NCI-H226 (cell line): ENCODE results near the gene TAS2R10.
"Not testable (repeated sequence)": the region's sequence is repeated elsewhere in the genome, so short reads cannot be mapped to it uniquely, and the experiment has no call there.

Source experiments
- DNase-seq: peaks from one replicate; pipeline ENCODE4 v3.0.0-alpha.2; 2015

Gene TAS2R10

GRCh38 chr12:10826258-10826657, at the start of gene TAS2R10:
TAS2R10 (minus strand) TSS chr12:10826358; CDS start chr12:10826269, 89 bp downstream.
- no peak for DNase-seq

GRCh38 chr12:10873378-10873777, 47.2 kb upstream of the TAS2R10 start:
- DNase-seq = peak; percentile 34

- no peak for DNase-seq
Measured at GRCh38 chr12:10867381-10867780, 41.2 kb upstream of the TAS2R10 start.

- DNase-seq = no peak
Measured at GRCh38 chr12:10863512-10864218, 37.5 kb upstream of the TAS2R10 start.

GRCh38 chr12:10861366-10861765, 35.2 kb upstream of the TAS2R10 start:
- no peak for DNase-seq

- no peak for DNase-seq
Measured at GRCh38 chr12:10855807-10856206, 29.6 kb upstream of the TAS2R10 start.

GRCh38 chr12:10853776-10854175, 27.6 kb upstream of the TAS2R10 start:
- no peak for DNase-seq

- no peak for DNase-seq
Measured at GRCh38 chr12:10851243-10851858, 25.2 kb upstream of the TAS2R10 start.

- DNase-seq = no peak
Measured at GRCh38 chr12:10849425-10849878, 23.3 kb upstream of the TAS2R10 start, which contains the start of gene PRR4. PRR4 (minus strand) TSS chr12:10849475; CDS start chr12:10849437, 38 bp downstream.

GRCh38 chr12:10847744-10848143, 21.6 kb upstream of the TAS2R10 start:
- no peak for DNase-seq

GRCh38 chr12:10842862-10843261, 16.7 kb upstream of the TAS2R10 start:
- DNase-seq = no peak

GRCh38 chr12:10838461-10838860, 12.3 kb upstream of the TAS2R10 start:
- no peak for DNase-seq

- DNase-seq = peak; percentile 39
Measured at GRCh38 chr12:10829994-10830393, 3.8 kb upstream of the TAS2R10 start.

GRCh38 chr12:10824957-10825356, 1.2 kb downstream of the TAS2R10 start:
- no peak for DNase-seq

GRCh38 chr12:10811883-10812536, 14.1 kb downstream of the TAS2R10 start:
- DNase-seq = no peak

- DNase-seq = no peak
Measured at GRCh38 chr12:10810068-10810467, 16.1 kb downstream of the TAS2R10 start, which contains the start of gene TAS2R9. TAS2R9 (minus strand) TSS chr12:10810168; CDS start chr12:10810075, 93 bp downstream.

- no peak for DNase-seq
Measured at GRCh38 chr12:10807186-10807585, 19.0 kb downstream of the TAS2R10 start, which contains the start of gene TAS2R8. TAS2R8 (minus strand) TSS chr12:10807286; CDS start chr12:10806980, 306 bp downstream.

- no peak for DNase-seq
Measured at GRCh38 chr12:10802587-10802986, 23.6 kb downstream of the TAS2R10 start, which contains the start of gene TAS2R7. TAS2R7 (minus strand) TSS chr12:10802627; CDS start chr12:10802570, 57 bp downstream.

GRCh38 chr12:10801741-10802140, 24.4 kb downstream of the TAS2R10 start:
- no peak for DNase-seq

- no peak for DNase-seq
Measured at GRCh38 chr12:10794222-10794621, 31.9 kb downstream of the TAS2R10 start.

GRCh38 chr12:10791769-10792168, 34.4 kb downstream of the TAS2R10 start:
- not testable (repeated sequence) for DNase-seq

GRCh38 chr12:10783252-10783651, 42.9 kb downstream of the TAS2R10 start:
- no peak for DNase-seq

GRCh38 chr12:10779103-10779502, 47.1 kb downstream of the TAS2R10 start:
- no peak for DNase-seq
